ENCODE measurements around the gene KRTAP17-1.

GRCh38 chr17:41351177-41351576 is 35.7 kb upstream of the KRTAP17-1 start:
- TF ChIP-seq, protein P1, sequence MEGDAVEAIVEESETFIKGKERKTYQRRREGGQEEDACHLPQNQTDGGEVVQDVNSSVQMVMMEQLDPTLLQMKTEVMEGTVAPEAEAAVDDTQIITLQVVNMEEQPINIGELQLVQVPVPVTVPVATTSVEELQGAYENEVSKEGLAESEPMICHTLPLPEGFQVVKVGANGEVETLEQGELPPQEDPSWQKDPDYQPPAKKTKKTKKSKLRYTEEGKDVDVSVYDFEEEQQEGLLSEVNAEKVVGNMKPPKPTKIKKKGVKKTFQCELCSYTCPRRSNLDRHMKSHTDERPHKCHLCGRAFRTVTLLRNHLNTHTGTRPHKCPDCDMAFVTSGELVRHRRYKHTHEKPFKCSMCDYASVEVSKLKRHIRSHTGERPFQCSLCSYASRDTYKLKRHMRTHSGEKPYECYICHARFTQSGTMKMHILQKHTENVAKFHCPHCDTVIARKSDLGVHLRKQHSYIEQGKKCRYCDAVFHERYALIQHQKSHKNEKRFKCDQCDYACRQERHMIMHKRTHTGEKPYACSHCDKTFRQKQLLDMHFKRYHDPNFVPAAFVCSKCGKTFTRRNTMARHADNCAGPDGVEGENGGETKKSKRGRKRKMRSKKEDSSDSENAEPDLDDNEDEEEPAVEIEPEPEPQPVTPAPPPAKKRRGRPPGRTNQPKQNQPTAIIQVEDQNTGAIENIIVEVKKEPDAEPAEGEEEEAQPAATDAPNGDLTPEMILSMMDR (IDR thresholded peaks at IDR 0.05), result no peak
- TF ChIP-seq, protein P2, sequence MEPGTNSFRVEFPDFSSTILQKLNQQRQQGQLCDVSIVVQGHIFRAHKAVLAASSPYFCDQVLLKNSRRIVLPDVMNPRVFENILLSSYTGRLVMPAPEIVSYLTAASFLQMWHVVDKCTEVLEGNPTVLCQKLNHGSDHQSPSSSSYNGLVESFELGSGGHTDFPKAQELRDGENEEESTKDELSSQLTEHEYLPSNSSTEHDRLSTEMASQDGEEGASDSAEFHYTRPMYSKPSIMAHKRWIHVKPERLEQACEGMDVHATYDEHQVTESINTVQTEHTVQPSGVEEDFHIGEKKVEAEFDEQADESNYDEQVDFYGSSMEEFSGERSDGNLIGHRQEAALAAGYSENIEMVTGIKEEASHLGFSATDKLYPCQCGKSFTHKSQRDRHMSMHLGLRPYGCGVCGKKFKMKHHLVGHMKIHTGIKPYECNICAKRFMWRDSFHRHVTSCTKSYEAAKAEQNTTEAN (CRISPR knock-in tag; IDR thresholded peaks at IDR 0.05), result no peak
- TF ChIP-seq ESRRA (CRISPR knock-in tag; IDR thresholded peaks at IDR 0.05; ENCODE audit: borderline replicate concordance) (no peak), RELA (CRISPR knock-in tag; IDR thresholded peaks at IDR 0.05; ENCODE audit: borderline replicate concordance) (no peak), NR2C2 (CRISPR knock-in tag; IDR thresholded peaks at IDR 0.05) (no peak), ZNF512 (CRISPR knock-in tag; IDR thresholded peaks at IDR 0.05; ENCODE audit: borderline replicate concordance) (no peak), FOXK1 (CRISPR knock-in tag; IDR thresholded peaks at IDR 0.05) (no peak), JUN (CRISPR knock-in tag; IDR thresholded peaks at IDR 0.05) (no peak), ETV6 (CRISPR knock-in tag; IDR thresholded peaks at IDR 0.05) (no peak), ELF4 (CRISPR knock-in tag; IDR thresholded peaks at IDR 0.05; ENCODE audit: low read depth) (no peak), E2F1 (CRISPR knock-in tag; IDR thresholded peaks at IDR 0.05) (no peak)
- TF ChIP-seq, protein P3, sequence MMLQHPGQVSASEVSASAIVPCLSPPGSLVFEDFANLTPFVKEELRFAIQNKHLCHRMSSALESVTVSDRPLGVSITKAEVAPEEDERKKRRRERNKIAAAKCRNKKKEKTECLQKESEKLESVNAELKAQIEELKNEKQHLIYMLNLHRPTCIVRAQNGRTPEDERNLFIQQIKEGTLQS (CRISPR knock-in tag; conservative IDR thresholded peaks at IDR 0.05), result no peak
- TF ChIP-seq, protein P4, sequence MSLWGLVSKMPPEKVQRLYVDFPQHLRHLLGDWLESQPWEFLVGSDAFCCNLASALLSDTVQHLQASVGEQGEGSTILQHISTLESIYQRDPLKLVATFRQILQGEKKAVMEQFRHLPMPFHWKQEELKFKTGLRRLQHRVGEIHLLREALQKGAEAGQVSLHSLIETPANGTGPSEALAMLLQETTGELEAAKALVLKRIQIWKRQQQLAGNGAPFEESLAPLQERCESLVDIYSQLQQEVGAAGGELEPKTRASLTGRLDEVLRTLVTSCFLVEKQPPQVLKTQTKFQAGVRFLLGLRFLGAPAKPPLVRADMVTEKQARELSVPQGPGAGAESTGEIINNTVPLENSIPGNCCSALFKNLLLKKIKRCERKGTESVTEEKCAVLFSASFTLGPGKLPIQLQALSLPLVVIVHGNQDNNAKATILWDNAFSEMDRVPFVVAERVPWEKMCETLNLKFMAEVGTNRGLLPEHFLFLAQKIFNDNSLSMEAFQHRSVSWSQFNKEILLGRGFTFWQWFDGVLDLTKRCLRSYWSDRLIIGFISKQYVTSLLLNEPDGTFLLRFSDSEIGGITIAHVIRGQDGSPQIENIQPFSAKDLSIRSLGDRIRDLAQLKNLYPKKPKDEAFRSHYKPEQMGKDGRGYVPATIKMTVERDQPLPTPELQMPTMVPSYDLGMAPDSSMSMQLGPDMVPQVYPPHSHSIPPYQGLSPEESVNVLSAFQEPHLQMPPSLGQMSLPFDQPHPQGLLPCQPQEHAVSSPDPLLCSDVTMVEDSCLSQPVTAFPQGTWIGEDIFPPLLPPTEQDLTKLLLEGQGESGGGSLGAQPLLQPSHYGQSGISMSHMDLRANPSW (CRISPR knock-in tag; conservative IDR thresholded peaks at IDR 0.05; ENCODE audit: low read depth), result no peak
